A549 (cell line): ENCODE data around the gene GAS7.
"Not testable (repeated sequence)": the region's sequence is repeated elsewhere in the genome, so short reads cannot be mapped to it uniquely, and the experiment has no call there.

Experiments
- CTCF ChIP-seq: fragments of >200 bp; sonication (Bioruptor Twin); formaldehyde crosslinking; IDR thresholded peaks from 3 replicates; pipeline ENCODE4 v1.5.1; 2016
- USF2 ChIP-seq: fragments of 450-650 bp; IDR thresholded peaks from 2 replicates; pipeline ENCODE4 v1.6.1; 2014; ENCODE audit warnings: antibody characterized with exemption

- TF ChIP-seq CTCF, USF2: not testable (repeated sequence)
Observed at GRCh38 chr17:10095295-10095694, 103.1 kb downstream of the GAS7 start.
